Measurements from ENCODE around the gene NLGN1.

The NLGN1 gene

DNA sequence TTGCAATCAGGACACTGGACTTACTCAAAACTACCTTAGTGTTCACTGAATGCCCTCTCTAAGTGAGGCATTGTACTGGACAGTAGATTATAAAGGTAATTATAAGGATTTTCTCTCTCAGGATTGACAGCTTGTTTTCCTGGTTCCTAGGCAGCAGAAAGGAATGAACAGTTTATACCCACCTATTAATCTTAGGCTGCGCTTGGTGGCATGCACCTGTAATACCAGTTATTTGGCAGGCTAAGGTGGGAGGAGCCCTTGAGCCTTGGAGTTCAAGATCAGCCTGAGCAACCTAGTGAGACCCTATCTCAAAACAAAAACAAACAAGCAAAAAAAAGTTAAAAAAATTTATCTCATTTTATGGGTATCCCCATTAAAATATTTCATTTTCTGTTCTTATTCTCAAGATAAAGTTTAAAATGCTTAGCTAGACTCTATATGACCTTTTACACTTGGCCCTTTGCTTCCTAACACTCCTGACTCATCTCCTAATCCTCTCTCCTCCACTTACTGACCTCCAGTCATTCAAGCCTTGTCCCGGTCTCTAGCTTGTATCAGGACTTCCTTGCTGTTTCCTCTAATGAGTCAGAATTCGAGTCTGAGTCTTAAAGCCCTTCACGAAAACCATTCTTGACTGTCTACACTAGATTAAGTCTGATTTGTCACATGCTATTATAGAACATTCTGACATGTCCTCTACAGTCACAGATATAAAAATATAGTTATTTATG is 348.6 kb downstream of the NLGN1 start:
- no peaks in the 10 kb centered on the region for H3K4me1 ChIP-seq (ENCODE audit: insufficient read depth, low read length)
- H3K27ac ChIP-seq (ENCODE audit: low read depth, low read length) = no peak overlapping the region
- H3K9ac ChIP-seq (ENCODE audit: low read length) = no peak overlapping the region
- H3K27me3 ChIP-seq (ENCODE audit: control insufficient read depth in 1 of 2, insufficient read depth in 2 of 2, low read length in 2 of 2) = no peaks in the 10 kb centered on the region
- no peaks in the 10 kb centered on the region for H3K9me3 ChIP-seq (ENCODE audit: low read length)
- H3K36me3 ChIP-seq (ENCODE audit: insufficient read depth, low read length) = no peaks in the 10 kb centered on the region
- H3K4me3 ChIP-seq (ENCODE audit: low read depth in 1 of 2, low read length in 2 of 2) = no peak overlapping the region

GRCh38 chr3:173747427-173747826 is 349.9 kb downstream of the NLGN1 start:
- H3K36me3 ChIP-seq (ENCODE audit: insufficient read depth, low read length) = no peaks in the 10 kb centered on the region
- no peak overlapping the region for H3K4me3 ChIP-seq (ENCODE audit: low read depth in 1 of 2, low read length in 2 of 2)
- H3K9ac ChIP-seq (ENCODE audit: low read length) = no peak overlapping the region
- no peaks in the 10 kb centered on the region for H3K27me3 ChIP-seq (ENCODE audit: control insufficient read depth in 1 of 2, insufficient read depth in 2 of 2, low read length in 2 of 2)
- no peaks in the 10 kb centered on the region for H3K4me1 ChIP-seq (ENCODE audit: insufficient read depth, low read length)
- no peaks in the 10 kb centered on the region for H3K9me3 ChIP-seq (ENCODE audit: low read length)
- H3K27ac ChIP-seq (ENCODE audit: low read depth, low read length) = no peak overlapping the region

DNA sequence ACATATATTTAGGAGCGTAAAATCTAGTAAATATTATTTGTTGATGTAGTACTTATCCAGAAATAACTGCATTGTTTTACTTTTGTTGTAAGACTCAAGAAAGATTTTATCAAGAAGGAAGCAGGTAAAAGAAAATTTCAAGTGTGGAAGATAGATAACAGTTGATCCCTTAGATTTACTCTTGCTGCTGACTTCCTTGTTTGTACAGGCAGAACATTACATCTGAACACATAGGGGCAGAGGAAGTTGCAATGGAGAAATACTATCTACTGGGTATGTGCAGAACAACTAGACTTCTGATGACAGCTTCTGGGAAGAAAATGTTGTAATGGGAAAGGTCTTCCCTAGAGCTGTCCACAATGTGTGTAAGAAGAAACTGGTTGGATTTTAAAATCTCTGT is 350.6 kb downstream of the NLGN1 start:
- H3K27me3 ChIP-seq (ENCODE audit: control insufficient read depth in 1 of 2, insufficient read depth in 2 of 2, low read length in 2 of 2) = no peaks in the 10 kb centered on the region
- H3K36me3 ChIP-seq (ENCODE audit: insufficient read depth, low read length) = no peaks in the 10 kb centered on the region
- no peak overlapping the region for H3K9ac ChIP-seq (ENCODE audit: low read length)
- no peak overlapping the region for H3K4me3 ChIP-seq (ENCODE audit: low read depth in 1 of 2, low read length in 2 of 2)
- H3K27ac ChIP-seq (ENCODE audit: low read depth, low read length) = no peak overlapping the region
- no peaks in the 10 kb centered on the region for H3K9me3 ChIP-seq (ENCODE audit: low read length)
- H3K4me1 ChIP-seq (ENCODE audit: insufficient read depth, low read length) = no peaks in the 10 kb centered on the region

GRCh38 chr3:173750095-173750494 is 352.6 kb downstream of the NLGN1 start:
- Histone ChIP-seq H3K36me3 (ENCODE audit: insufficient read depth, low read length) (no peaks in the 10 kb centered on the region), H3K4me1 (ENCODE audit: insufficient read depth, low read length) (no peaks in the 10 kb centered on the region), H3K9ac (ENCODE audit: low read length) (no peak overlapping the region)

GRCh38 chr3:173750591-173750990 is 353.0 kb downstream of the NLGN1 start:
- H3K36me3 ChIP-seq (ENCODE audit: insufficient read depth, low read length) = no peaks in the 10 kb centered on the region
- no peaks in the 10 kb centered on the region for H3K9me3 ChIP-seq (ENCODE audit: low read length)
- H3K9ac ChIP-seq (ENCODE audit: low read length) = no peak overlapping the region
- no peak overlapping the region for H3K4me3 ChIP-seq (ENCODE audit: low read depth in 1 of 2, low read length in 2 of 2)
- H3K27me3 ChIP-seq (ENCODE audit: control insufficient read depth in 1 of 2, insufficient read depth in 2 of 2, low read length in 2 of 2) = no peaks in the 10 kb centered on the region
- H3K27ac ChIP-seq (ENCODE audit: low read depth, low read length) = no peak overlapping the region
- no peaks in the 10 kb centered on the region for H3K4me1 ChIP-seq (ENCODE audit: insufficient read depth, low read length)

More at GRCh38 chr3:173750095-173750494, 352.6 kb downstream of the NLGN1 start:
- Histone ChIP-seq H3K4me3 (ENCODE audit: low read depth in 1 of 2, low read length in 2 of 2) (no peak overlapping the region), H3K27ac (ENCODE audit: low read depth, low read length) (no peak overlapping the region), H3K9me3 (ENCODE audit: low read length) (no peaks in the 10 kb centered on the region), H3K27me3 (ENCODE audit: control insufficient read depth in 1 of 2, insufficient read depth in 2 of 2, low read length in 2 of 2) (no peaks in the 10 kb centered on the region)

DNA sequence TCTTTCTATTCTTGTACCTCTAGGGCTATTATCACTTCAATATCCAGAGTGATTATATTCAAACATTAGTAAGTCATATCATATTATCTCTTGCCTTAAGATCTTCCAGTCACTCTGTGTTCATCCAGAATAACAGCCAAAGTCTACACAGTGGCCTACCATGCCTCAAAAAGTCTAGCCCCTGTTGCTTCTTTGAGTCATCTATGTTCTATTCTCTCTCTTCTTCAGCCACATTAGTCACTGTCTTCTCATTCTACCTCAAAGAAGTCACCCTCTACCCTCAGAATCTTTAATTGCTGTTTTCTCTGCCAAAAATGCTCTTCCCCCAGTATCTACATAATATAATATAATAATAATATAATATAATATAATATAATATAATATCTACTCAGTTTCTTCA is 356.0 kb downstream of the NLGN1 start:
- no peaks in the 10 kb centered on the region for H3K27me3 ChIP-seq (ENCODE audit: control insufficient read depth in 1 of 2, insufficient read depth in 2 of 2, low read length in 2 of 2)
- H3K4me3 ChIP-seq (ENCODE audit: low read depth in 1 of 2, low read length in 2 of 2) = no peak overlapping the region
- no peak overlapping the region for H3K27ac ChIP-seq (ENCODE audit: low read depth, low read length)
- H3K4me1 ChIP-seq (ENCODE audit: insufficient read depth, low read length) = no peaks in the 10 kb centered on the region
- H3K36me3 ChIP-seq (ENCODE audit: insufficient read depth, low read length) = no peaks in the 10 kb centered on the region
- no peaks in the 10 kb centered on the region for H3K9me3 ChIP-seq (ENCODE audit: low read length)
- no peak overlapping the region for H3K9ac ChIP-seq (ENCODE audit: low read length)

GRCh38 chr3:173755161-173755560 is 357.6 kb downstream of the NLGN1 start:
- Histone ChIP-seq H3K9me3 (ENCODE audit: low read length) (no peaks in the 10 kb centered on the region), H3K4me3 (ENCODE audit: low read depth in 1 of 2, low read length in 2 of 2) (no peak overlapping the region), H3K36me3 (ENCODE audit: insufficient read depth, low read length) (no peaks in the 10 kb centered on the region)

GRCh38 chr3:173761161-173761560 is 363.6 kb downstream of the NLGN1 start:
- Histone ChIP-seq H3K27me3 (ENCODE audit: control insufficient read depth in 1 of 2, insufficient read depth in 2 of 2, low read length in 2 of 2) (no peaks in the 10 kb centered on the region), H3K9me3 (ENCODE audit: low read length) (no peaks in the 10 kb centered on the region), H3K27ac (ENCODE audit: low read depth, low read length) (no peak overlapping the region), H3K36me3 (ENCODE audit: insufficient read depth, low read length) (no peaks in the 10 kb centered on the region), H3K9ac (ENCODE audit: low read length) (no peak overlapping the region), H3K4me3 (ENCODE audit: low read depth in 1 of 2, low read length in 2 of 2) (no peak overlapping the region), H3K4me1 (ENCODE audit: insufficient read depth, low read length) (no peaks in the 10 kb centered on the region)

More at GRCh38 chr3:173755161-173755560, 357.6 kb downstream of the NLGN1 start:
- no peaks in the 10 kb centered on the region for H3K4me1 ChIP-seq (ENCODE audit: insufficient read depth, low read length)
- no peak overlapping the region for H3K27ac ChIP-seq (ENCODE audit: low read depth, low read length)
- H3K27me3 ChIP-seq (ENCODE audit: control insufficient read depth in 1 of 2, insufficient read depth in 2 of 2, low read length in 2 of 2) = no peaks in the 10 kb centered on the region
- no peak overlapping the region for H3K9ac ChIP-seq (ENCODE audit: low read length)

GRCh38 chr3:173762501-173762900 is 365.0 kb downstream of the NLGN1 start:
- Histone ChIP-seq H3K27ac (ENCODE audit: low read depth, low read length) (no peak overlapping the region), H3K4me1 (ENCODE audit: insufficient read depth, low read length) (no peaks in the 10 kb centered on the region), H3K9ac (ENCODE audit: low read length) (no peak overlapping the region), H3K36me3 (ENCODE audit: insufficient read depth, low read length) (no peaks in the 10 kb centered on the region), H3K4me3 (ENCODE audit: low read depth in 1 of 2, low read length in 2 of 2) (no peak overlapping the region), H3K9me3 (ENCODE audit: low read length) (no peaks in the 10 kb centered on the region), H3K27me3 (ENCODE audit: control insufficient read depth in 1 of 2, insufficient read depth in 2 of 2, low read length in 2 of 2) (no peaks in the 10 kb centered on the region)

GRCh38 chr3:173770011-173770410 is 372.5 kb downstream of the NLGN1 start:
- no peaks in the 10 kb centered on the region for H3K9me3 ChIP-seq (ENCODE audit: low read length)

DNA sequence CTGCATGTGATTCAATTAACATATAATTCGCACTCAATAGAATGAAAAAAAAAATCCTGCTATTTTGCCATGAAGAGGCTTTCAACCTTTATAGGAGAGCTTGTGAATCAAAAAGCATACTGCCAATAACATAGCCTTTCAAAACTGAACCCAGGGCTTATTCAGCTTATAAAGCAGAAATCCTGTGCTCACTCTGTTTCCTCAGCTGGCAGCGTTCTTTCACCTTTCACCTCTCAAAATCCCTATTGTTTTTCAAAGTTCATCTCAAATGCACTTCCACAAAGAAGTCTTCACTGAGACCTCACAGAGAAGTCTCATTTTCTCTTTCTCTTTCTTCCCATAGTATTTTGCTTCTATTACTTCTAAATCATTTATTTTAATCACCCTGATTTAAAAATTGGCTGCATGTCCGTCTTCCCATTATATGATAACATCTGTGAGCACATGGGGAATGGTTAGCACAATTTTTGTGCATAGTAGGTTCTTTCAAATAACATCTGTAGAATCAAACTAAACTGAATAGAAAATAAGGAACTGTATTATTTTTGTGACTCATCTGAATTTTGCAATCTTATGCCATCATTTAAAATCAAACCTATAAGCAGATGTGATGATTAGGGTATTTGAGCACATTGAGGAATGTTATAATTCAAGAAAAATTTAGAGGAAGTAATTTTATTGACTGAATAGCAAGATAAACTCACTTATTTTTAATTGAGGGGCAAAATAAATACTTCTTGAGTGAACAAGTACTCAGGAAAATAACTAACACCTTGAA is 373.4 kb downstream of the NLGN1 start:
- no peaks in the 10 kb centered on the region for H3K4me1 ChIP-seq (ENCODE audit: insufficient read depth, low read length)
- H3K9me3 ChIP-seq (ENCODE audit: low read length) = no peaks in the 10 kb centered on the region
- H3K9ac ChIP-seq (ENCODE audit: low read length) = no peak overlapping the region
- no peaks in the 10 kb centered on the region for H3K27me3 ChIP-seq (ENCODE audit: control insufficient read depth in 1 of 2, insufficient read depth in 2 of 2, low read length in 2 of 2)
- H3K27ac ChIP-seq (ENCODE audit: low read depth, low read length) = no peak overlapping the region
- no peak overlapping the region for H3K4me3 ChIP-seq (ENCODE audit: low read depth in 1 of 2, low read length in 2 of 2)
- H3K36me3 ChIP-seq (ENCODE audit: insufficient read depth, low read length) = no peaks in the 10 kb centered on the region

More at GRCh38 chr3:173770011-173770410, 372.5 kb downstream of the NLGN1 start:
- Histone ChIP-seq H3K36me3 (ENCODE audit: insufficient read depth, low read length) (no peaks in the 10 kb centered on the region), H3K9ac (ENCODE audit: low read length) (no peak overlapping the region), H3K27ac (ENCODE audit: low read depth, low read length) (no peak overlapping the region), H3K27me3 (ENCODE audit: control insufficient read depth in 1 of 2, insufficient read depth in 2 of 2, low read length in 2 of 2) (no peaks in the 10 kb centered on the region), H3K4me3 (ENCODE audit: low read depth in 1 of 2, low read length in 2 of 2) (no peak overlapping the region), H3K4me1 (ENCODE audit: insufficient read depth, low read length) (no peaks in the 10 kb centered on the region)

All from muscle layer of colon (tissue), 2 donors.